NCI-H1105 (cell line): ENCODE data around the gene UBXN6.

Experiments
- DNase-seq: peaks from one replicate; lab custom pipeline; 2025; lab: John Stamatoyannopoulos, UW

Gene UBXN6, protein sequence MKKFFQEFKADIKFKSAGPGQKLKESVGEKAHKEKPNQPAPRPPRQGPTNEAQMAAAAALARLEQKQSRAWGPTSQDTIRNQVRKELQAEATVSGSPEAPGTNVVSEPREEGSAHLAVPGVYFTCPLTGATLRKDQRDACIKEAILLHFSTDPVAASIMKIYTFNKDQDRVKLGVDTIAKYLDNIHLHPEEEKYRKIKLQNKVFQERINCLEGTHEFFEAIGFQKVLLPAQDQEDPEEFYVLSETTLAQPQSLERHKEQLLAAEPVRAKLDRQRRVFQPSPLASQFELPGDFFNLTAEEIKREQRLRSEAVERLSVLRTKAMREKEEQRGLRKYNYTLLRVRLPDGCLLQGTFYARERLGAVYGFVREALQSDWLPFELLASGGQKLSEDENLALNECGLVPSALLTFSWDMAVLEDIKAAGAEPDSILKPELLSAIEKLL

DNA sequence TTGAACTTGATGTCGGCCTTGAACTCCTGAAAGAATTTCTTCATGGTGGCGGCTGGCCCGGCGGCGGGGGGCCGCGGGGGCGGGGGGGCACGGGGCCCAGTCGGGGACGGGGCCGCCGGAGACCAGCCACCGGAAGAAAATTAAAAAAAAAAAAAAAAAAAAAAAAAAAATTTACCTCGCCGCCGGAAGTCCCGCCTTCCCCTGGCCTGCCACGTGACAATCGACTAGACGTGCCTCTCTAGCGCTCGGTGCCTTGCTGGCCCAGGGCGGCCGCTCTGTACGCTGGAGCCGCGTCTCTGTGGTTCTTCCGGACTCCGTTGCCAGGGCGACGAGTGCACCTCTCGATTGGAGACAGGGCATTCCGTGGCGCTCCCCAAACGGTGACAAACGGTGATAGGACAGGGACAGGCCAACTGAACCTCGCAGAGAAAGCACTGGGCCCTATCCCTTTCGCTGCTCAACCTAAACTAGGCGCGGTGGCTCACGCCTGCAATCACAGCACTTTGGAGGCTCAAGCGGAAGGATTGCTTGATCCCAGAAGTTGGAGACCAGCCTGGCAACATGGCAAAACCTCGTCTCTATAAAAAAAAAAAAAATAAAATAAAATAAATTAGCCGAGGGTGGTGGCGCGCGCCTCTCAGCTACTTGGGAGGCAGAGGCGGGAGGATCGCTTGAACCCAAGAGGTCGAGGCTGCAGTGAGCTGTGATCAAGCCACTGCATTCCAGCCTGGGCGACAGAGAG lies at the start of gene UBXN6:
UBXN6 (minus strand) TSS at position 141 of the 742 bp plus-strand sequence; CDS start at position 44, 97 bp downstream.
- peak; percentile 98 for DNase-seq

DNA sequence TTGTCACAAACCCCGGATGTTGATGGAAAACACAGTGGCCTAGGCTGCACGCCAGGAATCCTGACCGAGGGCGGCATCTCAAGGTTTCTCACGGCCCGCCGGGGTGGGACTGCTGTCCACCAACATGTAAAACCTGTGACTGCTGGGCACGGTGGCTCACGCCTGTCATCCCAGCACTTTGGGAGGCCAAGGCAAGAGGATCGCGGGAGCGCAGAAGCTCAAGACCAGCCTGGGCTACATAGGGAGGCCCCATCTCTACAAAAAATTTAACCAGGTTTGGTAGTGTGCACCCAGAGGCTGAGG lies 49.5 kb upstream of the UBXN6 start:
- DNase-seq = no peak

DNA sequence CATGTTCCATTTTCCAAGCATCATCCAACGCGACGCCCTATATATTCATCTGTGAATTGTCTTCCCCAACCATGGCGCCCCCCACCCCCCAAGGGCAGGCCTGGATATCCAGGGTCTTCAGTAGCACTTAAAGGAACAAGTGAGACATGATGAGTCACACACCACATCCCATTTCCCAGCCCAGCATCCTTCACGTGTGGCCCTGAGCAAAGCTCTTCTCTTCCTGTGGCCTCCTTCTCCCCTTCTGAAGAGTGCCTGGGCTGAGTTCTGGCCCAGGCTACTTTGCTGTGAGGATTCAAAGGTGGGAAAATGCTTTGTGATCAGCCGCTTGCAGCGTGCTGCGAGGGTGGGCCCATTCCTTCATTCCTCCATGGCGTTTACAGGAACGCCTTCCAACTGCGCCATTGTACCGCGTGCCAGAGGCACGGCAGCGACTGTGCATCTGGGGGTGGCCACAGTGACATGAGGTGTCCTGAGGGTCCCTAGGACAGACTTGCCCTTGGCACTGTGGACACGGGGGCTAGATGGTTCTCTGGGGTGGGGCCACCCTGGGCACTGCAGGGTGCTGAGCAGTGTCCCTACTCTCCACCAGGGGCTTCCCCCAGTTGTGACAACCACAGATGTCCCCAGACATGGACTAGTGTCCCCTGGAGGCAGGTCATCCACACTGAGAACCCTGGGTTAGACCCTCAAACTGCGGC lies 49.0 kb upstream of the UBXN6 start:
- no peak for DNase-seq

DNA sequence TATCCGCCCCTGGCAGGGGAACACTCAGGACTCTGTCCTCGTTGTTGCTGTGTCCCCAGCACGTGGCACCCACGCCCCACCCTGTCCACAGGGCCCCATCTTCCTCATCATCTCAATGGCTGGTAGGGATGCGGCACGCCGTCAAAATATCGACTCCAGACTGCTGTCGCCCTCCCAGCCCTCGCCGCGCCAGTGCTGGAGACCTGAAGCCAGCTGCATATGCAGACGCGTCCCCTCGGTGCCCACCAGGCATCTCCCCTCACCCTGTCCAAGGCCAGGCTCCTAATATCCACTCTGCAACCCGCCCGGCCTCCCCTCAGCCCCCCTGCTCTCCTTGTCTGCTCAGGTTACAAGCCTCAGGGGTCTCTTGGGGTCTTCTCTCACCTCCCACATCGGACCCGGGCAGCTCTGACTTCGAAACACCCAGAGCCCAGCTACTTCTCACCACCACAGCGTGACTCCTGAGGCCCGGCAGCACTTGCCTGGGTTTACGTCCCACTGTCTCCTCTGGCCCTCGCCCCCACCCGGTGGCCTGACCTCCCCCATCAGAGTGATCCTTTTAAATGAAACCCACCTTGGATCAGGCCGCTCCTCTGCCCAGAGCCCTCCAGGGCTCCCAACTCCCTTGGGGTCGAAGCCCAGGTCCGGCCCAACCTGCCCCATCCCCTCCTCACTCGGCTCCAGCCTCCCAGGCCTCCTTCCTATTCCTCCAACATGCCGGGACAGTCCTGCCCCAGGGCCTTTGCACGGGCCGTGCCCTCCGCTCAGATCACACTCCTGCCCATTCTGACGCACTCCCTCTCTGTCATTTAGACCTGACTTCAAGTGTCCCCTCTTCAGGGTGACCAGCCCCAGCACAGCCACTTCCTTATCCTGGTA lies 48.2 kb upstream of the UBXN6 start:
- no peak for DNase-seq

DNA sequence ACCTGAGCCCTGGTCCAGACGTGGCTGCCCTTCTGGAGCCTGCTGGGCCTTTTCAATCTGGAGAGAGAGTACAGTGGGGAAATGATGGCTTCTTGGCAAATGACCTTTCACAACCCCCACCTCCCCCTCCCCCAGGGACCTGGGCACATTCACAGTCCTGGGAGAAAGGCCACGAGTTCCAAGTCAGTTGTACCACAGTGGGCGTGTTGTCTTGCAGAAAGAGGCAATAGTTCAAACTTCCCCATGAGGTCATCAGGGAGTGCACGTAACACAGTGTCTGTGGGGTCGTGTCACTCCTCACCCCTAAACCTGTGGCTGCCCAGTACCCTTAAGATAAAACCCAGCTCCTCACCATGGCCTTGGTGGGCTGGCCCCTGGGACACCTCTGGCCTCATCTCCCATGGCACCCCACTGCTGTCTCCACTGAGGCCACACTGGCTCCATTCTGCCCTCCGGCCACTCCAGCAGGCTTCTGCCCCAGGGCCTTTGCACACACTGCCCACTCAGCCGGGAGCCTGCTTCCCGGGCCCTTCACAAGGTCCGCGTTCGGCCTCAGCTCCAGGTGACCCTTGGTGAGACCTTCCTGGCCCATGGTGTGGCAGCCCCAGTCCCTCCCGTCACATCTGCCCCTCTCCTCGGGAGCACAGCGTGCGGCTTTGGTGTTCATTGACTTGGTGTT lies 47.4 kb upstream of the UBXN6 start:
- DNase-seq = no peak

DNA sequence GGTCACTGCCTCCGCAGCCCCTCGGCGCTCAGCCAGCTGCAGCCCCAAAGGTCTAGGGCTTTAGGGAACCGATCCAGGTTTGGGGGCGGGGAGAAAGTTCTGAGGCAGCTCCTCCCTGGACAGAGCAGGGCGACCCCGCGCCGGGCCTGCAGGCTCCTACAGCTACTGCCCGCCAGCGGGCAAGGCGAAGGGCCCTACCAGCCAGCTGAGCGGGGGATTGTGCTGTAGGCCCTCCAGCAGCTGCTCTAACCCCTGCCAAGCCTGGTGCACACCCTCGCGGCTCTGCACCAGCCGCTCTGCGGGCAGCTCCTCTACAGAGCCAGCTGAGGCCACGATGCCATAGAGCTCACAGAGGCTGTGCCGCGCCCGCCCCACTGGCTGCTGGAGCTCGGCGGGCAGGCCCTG lies 46.7 kb upstream of the UBXN6 start:
- DNase-seq = no peak

DNA sequence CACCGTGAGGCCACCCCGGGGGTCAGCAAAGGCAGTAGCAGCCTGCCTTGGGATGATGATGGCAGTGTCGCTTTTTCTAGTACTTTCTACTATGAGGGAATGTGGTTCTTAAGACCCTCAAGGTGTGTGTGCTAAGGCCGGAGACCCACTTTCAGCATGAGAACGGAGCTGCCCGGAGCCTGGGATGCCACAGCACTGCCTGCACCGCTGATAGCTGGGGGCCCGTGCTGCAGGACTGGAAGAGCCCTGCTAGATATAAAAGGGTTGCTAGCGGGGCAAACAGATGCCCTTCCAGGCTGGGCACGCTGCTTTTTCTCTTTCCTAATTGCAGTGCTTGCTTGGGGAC lies 46.2 kb upstream of the UBXN6 start:
- no peak for DNase-seq

DNA sequence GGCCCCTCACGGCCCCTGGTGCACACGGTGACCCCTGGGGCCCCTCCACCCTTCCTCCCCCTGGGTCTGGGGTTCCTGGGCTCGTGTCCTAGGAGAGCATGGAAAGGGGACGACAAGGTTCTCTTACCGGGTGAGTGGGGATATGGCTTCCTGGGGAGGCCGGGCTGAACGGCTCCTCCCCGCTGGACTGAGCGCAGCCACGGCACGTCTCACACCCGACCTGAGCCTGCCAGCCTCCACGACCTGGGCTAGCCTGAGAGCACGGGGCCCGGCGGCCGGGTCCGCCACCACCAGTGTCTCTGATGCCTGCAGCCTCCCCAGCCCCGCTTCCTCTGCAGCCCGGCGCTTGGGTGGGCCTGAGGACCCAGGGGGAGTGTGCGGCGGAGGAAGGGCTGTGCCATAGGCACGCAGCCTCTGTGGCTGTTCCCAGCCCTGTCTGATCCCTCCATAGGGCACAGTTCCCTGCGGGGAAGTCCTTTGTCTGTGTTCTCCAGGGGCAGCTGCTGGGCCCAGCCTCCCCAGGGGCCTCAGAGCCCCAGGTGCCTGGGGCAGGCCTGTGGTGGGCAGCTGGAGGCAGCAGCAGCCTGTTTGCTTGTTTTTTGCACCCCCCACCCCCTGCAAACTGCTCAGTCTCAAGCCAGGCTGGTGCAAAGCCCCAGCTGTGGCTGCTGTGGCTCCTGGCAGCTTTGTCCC lies 45.7 kb upstream of the UBXN6 start:
- no peak for DNase-seq

DNA sequence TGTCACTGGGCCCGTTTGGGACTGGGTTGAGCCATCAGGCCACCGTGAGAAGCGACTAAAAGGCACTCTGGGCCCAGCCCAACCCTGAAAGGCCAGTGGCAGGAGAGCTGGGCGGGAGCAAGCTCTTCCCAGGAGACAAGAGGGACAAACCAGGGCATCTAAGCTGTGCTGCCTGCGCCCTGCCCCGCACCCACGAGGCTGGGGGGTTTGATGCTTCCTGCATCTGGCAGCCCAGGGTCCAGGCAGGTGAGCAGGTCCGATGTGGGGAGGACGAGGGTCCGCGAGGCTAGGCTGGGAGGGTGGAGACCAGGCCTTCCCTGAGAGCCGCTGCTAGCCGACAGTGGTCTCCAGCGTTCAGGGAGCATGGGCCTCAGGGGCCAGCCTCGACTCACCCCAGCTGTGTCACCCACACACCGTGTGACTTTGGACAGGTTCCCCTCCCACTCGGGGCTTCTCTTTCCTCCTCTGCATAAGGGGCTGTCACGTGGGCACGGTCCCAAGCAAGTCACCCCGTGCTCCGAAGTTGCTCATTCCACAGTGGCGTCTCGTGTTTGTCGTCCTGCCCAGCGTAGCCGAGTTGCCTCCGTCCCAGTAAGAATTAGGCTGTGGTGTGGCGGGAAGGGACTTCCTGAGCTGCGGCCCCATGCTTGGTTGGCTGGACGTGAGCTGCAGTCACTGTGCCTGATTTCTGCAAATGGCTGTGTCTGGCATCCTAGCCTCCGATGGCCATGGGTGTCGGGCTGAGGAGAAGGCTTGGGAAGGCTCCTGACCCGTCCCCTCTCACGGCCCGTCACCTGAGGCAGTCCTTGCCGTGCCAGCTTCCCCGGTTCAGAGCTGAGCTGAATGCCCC lies 44.9 kb upstream of the UBXN6 start:
- no peak for DNase-seq

DNA sequence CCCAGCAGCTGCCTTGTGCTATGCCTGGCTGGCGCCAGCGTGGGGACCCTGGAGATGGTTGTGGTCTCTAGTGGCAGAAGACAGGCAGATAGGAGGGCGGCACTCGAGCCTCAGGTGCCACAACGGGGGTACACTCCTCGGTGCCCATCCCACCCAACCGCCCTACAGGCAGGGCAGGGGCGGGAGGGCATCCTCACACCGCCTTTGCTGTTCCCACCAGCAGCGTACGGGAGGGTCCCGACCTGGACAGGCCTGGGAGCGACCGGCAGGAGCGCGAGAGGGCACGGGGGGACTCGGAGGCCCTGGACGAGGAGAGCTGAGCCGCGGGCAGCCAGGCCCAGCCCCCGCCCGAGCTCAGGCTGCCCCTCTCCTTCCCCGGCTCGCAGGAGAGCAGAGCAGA lies 44.1 kb upstream of the UBXN6 start:
- no peak for DNase-seq

DNA sequence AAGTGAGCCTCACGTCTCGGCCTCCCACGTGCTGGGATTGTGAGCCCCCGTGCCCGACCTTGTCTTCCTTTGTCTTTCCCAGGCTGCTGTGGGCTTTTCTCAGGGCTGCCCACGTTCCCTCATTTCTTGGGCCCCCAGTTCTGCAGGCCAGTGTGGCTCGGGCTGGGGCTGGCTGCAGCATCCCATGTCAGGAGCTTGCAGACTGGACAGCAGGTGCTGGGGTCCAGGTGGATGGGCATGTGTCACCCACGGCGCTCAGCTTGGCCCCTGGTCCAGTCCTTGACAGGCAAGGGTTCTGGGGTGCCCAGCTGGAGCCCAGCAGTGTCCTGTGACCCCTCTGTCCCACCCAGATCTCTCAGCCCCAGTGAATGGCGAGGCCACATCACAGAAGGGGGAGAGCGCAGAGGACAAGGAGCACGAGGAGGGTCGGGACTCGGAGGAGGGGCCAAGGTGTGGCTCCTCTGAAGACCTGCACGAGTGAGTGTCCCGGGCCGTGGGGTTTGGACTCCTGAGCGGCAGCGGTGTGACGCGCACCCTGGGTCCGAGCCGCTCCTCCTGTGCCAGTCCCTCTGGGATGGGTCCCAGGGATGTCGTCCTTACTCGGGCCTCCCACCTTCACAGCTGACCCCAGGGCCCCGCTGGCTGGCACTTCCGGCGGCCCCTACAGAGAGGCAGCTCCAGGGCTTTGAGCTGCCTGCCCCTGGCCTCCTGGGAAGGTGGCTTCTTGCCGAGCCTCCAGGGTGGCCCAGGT lies 43.4 kb upstream of the UBXN6 start:
- no peak for DNase-seq

DNA sequence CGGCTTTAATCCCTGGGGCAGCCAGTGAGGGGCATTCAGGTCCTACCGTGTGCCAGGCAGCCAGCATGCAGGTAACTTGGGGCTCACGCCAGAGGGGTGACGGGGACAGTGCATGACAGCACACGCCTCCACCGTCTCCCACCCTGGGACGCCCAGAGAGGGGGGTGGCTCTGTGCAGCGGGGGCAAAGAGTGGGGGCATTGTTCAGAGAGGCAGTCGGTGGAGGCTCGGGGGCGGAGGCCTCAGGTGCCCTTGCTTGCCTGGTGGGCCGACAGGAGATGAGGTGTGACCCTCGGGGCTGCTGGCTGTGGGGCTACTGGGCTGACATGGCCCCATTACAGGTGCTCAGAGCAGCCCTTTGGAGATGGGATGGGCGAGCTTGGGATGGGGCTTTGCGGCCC lies 42.3 kb upstream of the UBXN6 start:
- no peak for DNase-seq

DNA sequence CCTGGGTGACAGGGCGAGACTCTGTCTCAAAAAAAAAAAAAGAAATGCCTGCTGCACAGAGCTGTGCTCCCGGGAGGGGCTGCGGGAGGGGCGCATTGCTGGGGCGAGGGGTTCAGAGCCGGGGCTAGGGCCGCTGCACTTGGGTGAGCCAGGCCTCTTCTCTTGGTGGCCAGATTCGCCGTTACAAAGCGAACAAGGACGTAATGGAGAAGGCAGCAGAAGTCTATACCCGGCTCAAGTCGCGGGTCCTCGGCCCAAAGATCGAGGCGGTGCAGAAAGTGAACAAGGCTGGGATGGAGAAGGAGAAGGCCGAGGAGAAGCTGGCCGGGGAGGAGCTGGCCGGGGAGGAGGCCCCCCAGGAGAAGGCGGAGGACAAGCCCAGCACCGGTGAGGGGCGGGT lies 41.7 kb upstream of the UBXN6 start:
- DNase-seq = no peak

DNA sequence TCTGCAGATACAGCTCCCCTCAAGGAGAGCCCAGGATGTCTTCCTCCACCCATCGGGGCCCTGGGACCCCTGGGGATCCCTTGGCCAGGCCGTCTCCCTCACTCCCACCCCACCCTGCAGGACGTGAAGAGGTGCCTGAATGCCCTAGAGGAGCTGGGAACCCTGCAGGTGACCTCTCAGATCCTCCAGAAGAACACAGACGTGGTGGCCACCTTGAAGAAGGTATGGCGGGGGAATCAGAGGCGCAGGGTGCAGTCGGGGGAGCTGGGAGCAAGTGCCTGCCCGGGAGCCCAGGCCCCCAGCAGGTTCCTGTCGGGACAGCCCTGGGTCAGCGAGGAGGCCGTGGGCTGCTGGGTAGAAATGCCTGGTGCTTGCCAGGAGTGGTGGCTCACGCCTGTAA lies 41.1 kb upstream of the UBXN6 start:
- no peak for DNase-seq

DNA sequence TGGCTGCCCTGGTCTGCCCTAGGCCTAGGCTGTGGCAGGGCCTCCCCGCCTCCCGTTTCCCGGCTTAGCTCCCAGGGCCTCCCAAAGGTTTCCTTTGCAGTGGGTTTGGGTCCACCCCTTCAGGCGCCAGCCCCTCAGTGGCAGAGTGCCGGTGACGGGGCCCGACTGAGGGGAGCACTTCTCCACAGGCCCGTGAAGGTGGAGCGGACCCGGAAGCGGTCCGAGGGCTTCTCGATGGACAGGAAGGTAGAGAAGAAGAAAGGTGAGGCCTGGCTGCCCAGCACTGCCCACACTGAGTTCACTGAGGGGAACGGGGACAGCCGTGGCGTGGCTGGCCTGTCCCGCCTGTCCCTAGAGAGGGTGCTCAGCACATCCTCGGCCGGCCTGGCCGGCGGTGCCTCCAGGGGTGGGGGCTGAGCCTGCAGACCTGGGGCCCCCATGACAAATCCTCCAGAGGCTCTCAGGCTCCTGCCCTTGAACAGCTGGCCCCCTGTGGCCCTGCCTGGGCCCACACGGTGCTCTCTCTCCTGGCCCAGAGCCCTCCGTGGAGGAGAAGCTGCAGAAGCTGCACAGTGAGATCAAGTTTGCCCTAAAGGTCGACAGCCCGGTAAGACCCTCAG lies 40.3 kb upstream of the UBXN6 start:
- no peak for DNase-seq

DNA sequence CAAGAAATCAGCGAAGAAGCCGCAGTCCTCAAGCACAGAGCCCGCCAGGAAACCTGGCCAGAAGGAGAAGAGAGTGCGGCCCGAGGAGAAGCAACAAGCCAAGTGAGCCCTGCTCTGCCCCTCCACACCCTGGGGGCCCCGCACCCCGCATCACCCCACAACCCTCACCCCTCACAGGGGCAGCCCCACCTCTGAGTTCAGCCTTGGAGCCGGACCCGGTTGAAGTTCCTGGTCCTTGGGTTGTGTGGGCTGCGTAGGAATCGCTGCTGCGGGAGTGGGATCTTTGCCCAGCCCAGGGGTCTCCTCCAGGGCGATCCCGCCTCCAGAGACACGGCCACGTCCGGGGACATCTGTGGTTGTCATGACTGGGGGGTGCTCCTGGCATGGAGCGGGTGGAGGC lies 38.7 kb upstream of the UBXN6 start:
- DNase-seq = no peak

DNA sequence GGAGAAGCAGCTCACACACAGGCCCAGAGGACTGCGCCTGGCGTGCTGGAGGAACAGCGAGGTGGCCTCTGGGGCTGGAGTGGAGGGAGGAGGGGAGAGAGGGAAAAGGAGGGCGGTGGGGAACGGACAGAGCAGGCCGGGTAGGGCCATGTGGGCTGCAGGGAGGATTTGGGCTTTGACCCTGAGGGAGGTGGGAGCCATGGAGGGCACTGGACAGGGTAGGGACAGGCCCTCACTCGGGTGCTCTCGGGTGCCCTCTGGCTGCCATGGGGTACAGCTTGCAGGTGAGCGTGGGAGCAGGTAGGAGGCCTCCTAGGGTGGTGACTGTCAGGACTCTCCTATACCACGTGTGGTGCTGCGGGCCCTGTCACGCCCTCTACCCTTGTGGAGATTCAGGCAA lies 37.9 kb upstream of the UBXN6 start:
- DNase-seq = no peak

DNA sequence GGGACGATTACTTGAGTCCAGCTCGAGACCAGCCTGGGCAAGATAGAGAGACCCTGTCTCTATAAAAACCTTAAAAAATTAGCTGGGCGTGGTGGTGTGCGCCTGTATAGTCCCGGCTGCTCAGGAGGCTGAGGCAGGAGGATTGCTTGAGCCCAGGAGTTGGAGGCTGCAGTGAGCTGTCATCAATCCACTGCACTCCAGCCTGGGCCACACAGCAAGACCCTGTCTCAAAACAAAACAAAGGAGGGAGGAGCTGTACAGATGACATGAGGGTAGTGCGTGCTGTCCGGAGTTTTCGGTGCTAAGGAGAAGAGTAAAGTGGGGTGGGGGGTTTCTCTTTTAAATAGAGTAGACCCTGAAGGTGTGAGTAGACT lies 37.1 kb upstream of the UBXN6 start:
- DNase-seq = no peak
